Caco-2 (cell line): ENCODE measurements around the gene NUDT6. TPM values are rescaled to one million over a fixed set of nuclear protein-coding genes. Genes with fewer than 3 reads are reported as not detected.

Source experiments
- BruUV-seq: library from RNA; stranded (reverse); fragments of 400-500 nt; replicated peaks from 2 replicates; lab custom pipeline; 2021; lab: Mats Ljungman, UMichigan
- CTCF ChIA-PET: fragments of 300-600 bp; sonication (Branson Sonifier 250); formaldehyde crosslinking; loops from one replicate; lab custom pipeline; 2022; ENCODE audit warnings: antibody characterized with exemption; lab: Charles Lee
- POLR2A ChIA-PET: fragments of 300-600 bp; sonication (Branson Sonifier 250); formaldehyde crosslinking; loops from one replicate; lab custom pipeline; 2022; ENCODE audit warnings: antibody characterized with exemption; lab: Charles Lee
- DNase-seq, 2 experiments: peaks; one replicate each; pipeline versions ENCODE4 v3.0.0 to v3.0.0-alpha.2; 2020 to 2022
- H3K27me3 ChIP-seq: replicated peaks from 2 replicates; pipeline ENCODE4 v1.6.0; 2011; ENCODE audit warnings: low read length; ENCODE audit not compliant: control insufficient read depth, insufficient read depth
- H3K36me3 ChIP-seq: 2 replicates; pipeline ENCODE4 v1.5.1; 2011; ENCODE audit warnings: low read length; ENCODE audit not compliant: control insufficient read depth, insufficient read depth
- H3K4me1 ChIP-seq: fragments of 250-450 bp; sonication (Bioruptor Pico); 2 replicates; pipeline ENCODE4 v1.5.1; 2020; ENCODE audit warnings: mild to moderate bottlenecking
- H3K4me3 ChIP-seq: 2 replicates; pipeline ENCODE4 v1.5.1; 2011; ENCODE audit warnings: low read depth, mild to moderate bottlenecking, control low read depth, low read length
- H3K9me3 ChIP-seq: fragments of 250-450 bp; sonication (Bioruptor Pico); 2 replicates; pipeline ENCODE4 v1.5.1; 2020; ENCODE audit warnings: mild to moderate bottlenecking, moderate library complexity
- H3K27ac Mint-ChIP-seq: one replicate; pipeline ENCODE4 v1.8.0; 2022; ENCODE audit warnings: mixed read lengths; ENCODE audit not compliant: unreplicated experiment
- H3K27me3 Mint-ChIP-seq: one replicate; pipeline ENCODE4 v1.8.0; 2022; ENCODE audit warnings: mixed read lengths; ENCODE audit not compliant: insufficient read depth, unreplicated experiment
- H3K36me3 Mint-ChIP-seq: one replicate; pipeline ENCODE4 v1.8.0; 2022; ENCODE audit warnings: mild to moderate bottlenecking, mixed read lengths; ENCODE audit not compliant: insufficient read depth, unreplicated experiment
- H3K4me1 Mint-ChIP-seq: one replicate; pipeline ENCODE4 v1.8.0; 2022; ENCODE audit warnings: low read depth, mixed read lengths; ENCODE audit not compliant: unreplicated experiment
- H3K4me3 Mint-ChIP-seq: one replicate; pipeline ENCODE4 v1.8.0; 2022; ENCODE audit warnings: mild to moderate bottlenecking, moderate library complexity, mixed read lengths; ENCODE audit not compliant: unreplicated experiment
- H3K9me3 Mint-ChIP-seq: one replicate; pipeline ENCODE4 v1.8.0; 2022; ENCODE audit warnings: mixed read lengths; ENCODE audit not compliant: unreplicated experiment
- CTCF ChIP-seq, 2 experiments: fragments of 200-600 bp in 1 of 2; IDR thresholded peaks; 1 replicate in 1 of 2; 2 replicates in 1 of 2; pipeline versions ENCODE4 v1.5.1 to v1.8.0; 2011 to 2022; ENCODE audit warnings: antibody characterized with exemption in 1 of 2, control low read depth in 1 of 2, inconsistent platforms in 1 of 2, low read depth in 1 of 2, low read length in 1 of 2, mild to moderate bottlenecking in 1 of 2, moderate library complexity in 1 of 2; ENCODE audit not compliant: insufficient read depth in 1 of 2, severe bottlenecking in 1 of 2, unreplicated experiment in 1 of 2
- intact Hi-C: fragments of 100-400 bp; cut with micrococcal nuclease; formaldehyde crosslinking; loops from one replicate; pipeline ENCODE4 v1.10.0; 2022; ENCODE audit not compliant: unreplicated experiment
- total RNA-seq: library from RNA; stranded (reverse); gene quantifications from 2 replicates; pipeline ENCODE4 v1.2.3, GENCODE V29; 2022

The NUDT6 gene
- total RNA-seq, 1 experiment from 2014 or later = 5.3 TPM

- Histone ChIP-seq H3K27me3 (no peaks in the 10 kb centered on the region), H3K4me1 (no peaks in the 10 kb centered on the region), H3K9me3 (no peaks in the 10 kb centered on the region), H3K4me3 (no peak overlapping the region), H3K36me3 (no peaks in the 10 kb centered on the region)
- Mint-ChIP-seq H3K9me3 (peaks cover 9% of the 10 kb centered on the region), H3K36me3 (no peaks in the 10 kb centered on the region), H3K4me3 (no peak overlapping the region), H3K4me1 (peaks cover 13% of the 10 kb centered on the region), H3K27me3 (no peaks in the 10 kb centered on the region), H3K27ac (no peak overlapping the region)
- ChIA-PET POLR2A (no interaction called here), CTCF (no interaction called here)
- DNase-seq = no peak
- intact Hi-C loops = no loop called here
- BruUV-seq = no TSS peak
- no peak for TF ChIP-seq CTCF (IDR thresholded peaks at IDR 0.05; ENCODE audit: insufficient read depth in 1 of 2, low read depth in 1 of 2, low read length in 1 of 2, severe bottlenecking in 1 of 2, unreplicated experiment in 1 of 2)
Measured at GRCh38 chr4:122842984-122843531, 79.3 kb downstream of the NUDT6 start.

Other genes with a start within 250 kb of the NUDT6 start
- gene BBS12, start 189.9 kb downstream of the NUDT6 start, total RNA-seq = 2.6 and 2.7 TPM in 2 replicates
- 0.19 and 0.20 TPM in 2 replicates for gene FGF2, start 95.8 kb downstream of the NUDT6 start, total RNA-seq